ENCODE measurements around the gene EMID1.

- TF ChIP-seq, protein P1, sequence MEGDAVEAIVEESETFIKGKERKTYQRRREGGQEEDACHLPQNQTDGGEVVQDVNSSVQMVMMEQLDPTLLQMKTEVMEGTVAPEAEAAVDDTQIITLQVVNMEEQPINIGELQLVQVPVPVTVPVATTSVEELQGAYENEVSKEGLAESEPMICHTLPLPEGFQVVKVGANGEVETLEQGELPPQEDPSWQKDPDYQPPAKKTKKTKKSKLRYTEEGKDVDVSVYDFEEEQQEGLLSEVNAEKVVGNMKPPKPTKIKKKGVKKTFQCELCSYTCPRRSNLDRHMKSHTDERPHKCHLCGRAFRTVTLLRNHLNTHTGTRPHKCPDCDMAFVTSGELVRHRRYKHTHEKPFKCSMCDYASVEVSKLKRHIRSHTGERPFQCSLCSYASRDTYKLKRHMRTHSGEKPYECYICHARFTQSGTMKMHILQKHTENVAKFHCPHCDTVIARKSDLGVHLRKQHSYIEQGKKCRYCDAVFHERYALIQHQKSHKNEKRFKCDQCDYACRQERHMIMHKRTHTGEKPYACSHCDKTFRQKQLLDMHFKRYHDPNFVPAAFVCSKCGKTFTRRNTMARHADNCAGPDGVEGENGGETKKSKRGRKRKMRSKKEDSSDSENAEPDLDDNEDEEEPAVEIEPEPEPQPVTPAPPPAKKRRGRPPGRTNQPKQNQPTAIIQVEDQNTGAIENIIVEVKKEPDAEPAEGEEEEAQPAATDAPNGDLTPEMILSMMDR (optimal IDR thresholded peaks at IDR 0.05 in 1 of 3, IDR thresholded peaks at IDR 0.05 in 1 of 3, conservative IDR thresholded peaks at IDR 0.05 in 1 of 3; ENCODE audit: extremely low read depth in 1 of 3, insufficient read depth in 2 of 3, low read length in 3 of 3) = no peak
- no peak for TF ChIP-seq EZH2 (IDR thresholded peaks at IDR 0.05; ENCODE audit: low read length)
Observed at GRCh38 chr22:29224859-29225410, 19.2 kb downstream of the EMID1 start.

All from keratinocyte (primary cell).